Measurements from ENCODE around the gene HIVEP3. TPM values are rescaled to one million over a fixed set of nuclear protein-coding genes. Genes with fewer than 3 reads are reported as not detected.

Gene HIVEP3
- total RNA-seq, 3 donors from 2014 or later: 4.9 to 6.5 (median 6.1) TPM

DNA sequence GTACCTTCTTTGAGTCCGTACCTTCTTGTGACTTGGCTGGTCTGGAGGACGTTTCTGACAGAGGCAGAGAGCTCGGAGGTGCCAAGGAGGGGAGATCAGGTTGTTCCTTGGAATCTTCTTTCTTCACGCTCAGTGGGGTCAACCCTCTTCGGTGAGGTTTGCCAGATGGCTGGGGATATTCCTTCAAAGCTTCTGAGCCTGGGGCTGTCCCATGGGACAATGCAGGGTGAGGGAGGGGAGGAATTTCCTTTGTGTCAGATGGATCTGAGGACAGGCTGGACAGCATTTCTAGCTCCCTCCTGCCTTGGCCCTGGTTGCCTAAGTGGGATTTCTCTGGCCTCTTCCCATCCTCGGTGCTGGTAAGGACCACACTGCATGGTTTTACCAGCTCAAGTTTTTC lies 338.7 kb downstream of the HIVEP3 start:
- TF ChIP-seq, protein P1, sequence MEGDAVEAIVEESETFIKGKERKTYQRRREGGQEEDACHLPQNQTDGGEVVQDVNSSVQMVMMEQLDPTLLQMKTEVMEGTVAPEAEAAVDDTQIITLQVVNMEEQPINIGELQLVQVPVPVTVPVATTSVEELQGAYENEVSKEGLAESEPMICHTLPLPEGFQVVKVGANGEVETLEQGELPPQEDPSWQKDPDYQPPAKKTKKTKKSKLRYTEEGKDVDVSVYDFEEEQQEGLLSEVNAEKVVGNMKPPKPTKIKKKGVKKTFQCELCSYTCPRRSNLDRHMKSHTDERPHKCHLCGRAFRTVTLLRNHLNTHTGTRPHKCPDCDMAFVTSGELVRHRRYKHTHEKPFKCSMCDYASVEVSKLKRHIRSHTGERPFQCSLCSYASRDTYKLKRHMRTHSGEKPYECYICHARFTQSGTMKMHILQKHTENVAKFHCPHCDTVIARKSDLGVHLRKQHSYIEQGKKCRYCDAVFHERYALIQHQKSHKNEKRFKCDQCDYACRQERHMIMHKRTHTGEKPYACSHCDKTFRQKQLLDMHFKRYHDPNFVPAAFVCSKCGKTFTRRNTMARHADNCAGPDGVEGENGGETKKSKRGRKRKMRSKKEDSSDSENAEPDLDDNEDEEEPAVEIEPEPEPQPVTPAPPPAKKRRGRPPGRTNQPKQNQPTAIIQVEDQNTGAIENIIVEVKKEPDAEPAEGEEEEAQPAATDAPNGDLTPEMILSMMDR (IDR thresholded peaks at IDR 0.05): no peak
- Histone ChIP-seq H3K4me3 (no peak overlapping the region), H3K4me1 (ENCODE audit: low read depth) (no peaks in the 10 kb centered on the region), H3K9me3 (no peaks in the 10 kb centered on the region), H3K36me3 (ENCODE audit: low read depth) (no peaks in the 10 kb centered on the region)
- intact Hi-C loops (cut with DNase I, micrococcal nuclease): no loop called here
- DNase-seq (no peak), ATAC-seq (no peak)

DNA sequence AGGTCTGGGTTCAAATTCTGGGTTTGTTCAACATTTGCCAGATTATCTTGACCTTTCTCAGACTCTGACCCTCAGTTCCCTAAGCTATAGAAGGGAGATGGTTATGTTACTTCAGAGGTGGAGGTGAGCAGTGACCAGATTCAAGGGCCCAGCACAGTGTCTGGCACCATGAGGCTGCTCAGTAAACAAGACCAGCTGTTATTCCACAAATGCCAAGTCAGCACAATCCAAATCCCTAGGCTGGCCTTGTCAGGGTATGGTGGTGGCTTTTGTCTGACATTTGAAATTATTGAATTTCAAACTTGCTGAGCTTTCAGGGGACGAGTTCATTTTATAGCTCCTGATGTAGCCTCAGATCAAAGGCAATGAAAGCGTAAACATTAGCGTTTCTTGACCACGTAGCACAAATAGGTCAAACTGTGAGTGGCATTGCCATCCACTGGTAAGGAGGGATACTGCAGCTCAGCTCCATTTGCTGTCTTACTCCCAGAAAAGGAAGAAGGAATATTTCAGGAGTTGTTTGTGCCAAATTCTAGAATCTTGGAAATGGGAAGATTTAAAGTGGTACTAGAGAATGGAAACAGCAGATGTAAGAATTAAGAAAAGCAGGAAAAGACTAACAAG lies 339.9 kb downstream of the HIVEP3 start:
- intact Hi-C loops (cut with DNase I, micrococcal nuclease): no loop called here
- Histone ChIP-seq H3K4me3 (no peak overlapping the region), H3K4me1 (ENCODE audit: low read depth) (peaks cover 6% of the 10 kb centered on the region), H3K36me3 (ENCODE audit: low read depth) (no peaks in the 10 kb centered on the region), H3K9me3 (no peaks in the 10 kb centered on the region)
- ATAC-seq (peak; percentile 64), DNase-seq (peak in 1 of 3 donors; percentile 25)
- TF ChIP-seq, protein P1 (IDR thresholded peaks at IDR 0.05): peak; percentile 44

DNA sequence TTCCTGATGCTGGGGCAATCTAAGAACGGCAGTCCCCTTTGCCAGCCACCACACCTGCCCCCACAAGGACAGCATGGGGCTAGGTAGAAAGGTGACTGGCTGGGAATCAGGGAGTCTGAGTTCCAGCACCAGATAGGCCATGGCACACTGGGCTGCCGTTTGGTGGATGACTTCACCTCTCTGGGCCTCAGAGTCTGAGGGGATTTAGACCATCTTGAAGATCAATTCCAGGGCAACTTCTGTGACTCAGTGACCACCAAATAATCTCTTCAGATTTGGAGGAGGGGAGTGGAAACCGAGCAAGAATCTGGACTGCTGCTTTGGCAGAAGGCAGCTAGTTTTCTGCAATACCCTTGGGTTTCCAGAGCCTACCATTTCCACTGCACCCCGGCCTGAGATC lies 342.1 kb downstream of the HIVEP3 start:
- Histone ChIP-seq H3K36me3 (ENCODE audit: low read depth) (no peaks in the 10 kb centered on the region), H3K4me3 (no peak overlapping the region), H3K9me3 (no peaks in the 10 kb centered on the region), H3K4me1 (ENCODE audit: low read depth) (peaks cover 6% of the 10 kb centered on the region)
- DNase-seq (no peak), ATAC-seq (no peak)
- TF ChIP-seq, protein P1 (IDR thresholded peaks at IDR 0.05): no peak
- intact Hi-C loops (cut with DNase I, micrococcal nuclease): no loop called here

DNA sequence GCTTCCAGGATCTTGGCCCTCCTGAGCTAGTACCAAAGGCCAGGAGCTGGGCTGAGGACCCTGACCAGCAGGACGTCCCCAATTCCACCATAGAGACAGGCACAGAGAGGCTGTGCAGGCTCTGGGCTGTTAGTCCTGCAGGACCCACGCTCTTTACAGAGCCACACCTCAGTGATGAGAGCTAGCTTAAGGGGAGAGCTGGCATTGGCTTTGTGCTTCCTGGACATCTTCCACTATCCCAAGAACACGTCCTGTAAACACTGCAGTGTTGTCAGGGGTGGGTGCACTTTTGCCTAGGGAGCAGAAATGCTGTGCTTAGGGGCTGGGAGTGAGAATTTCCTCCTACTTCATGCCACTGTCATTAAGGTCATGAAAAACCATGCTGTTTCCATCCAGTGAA lies 342.5 kb downstream of the HIVEP3 start:
- Histone ChIP-seq H3K9me3 (no peaks in the 10 kb centered on the region), H3K4me1 (ENCODE audit: low read depth) (peaks cover 6% of the 10 kb centered on the region), H3K36me3 (ENCODE audit: low read depth) (no peaks in the 10 kb centered on the region), H3K4me3 (no peak overlapping the region)
- TF ChIP-seq, protein P1 (IDR thresholded peaks at IDR 0.05): no peak
- no peak for DNase-seq
- intact Hi-C loops (cut with DNase I, micrococcal nuclease): no loop called here
- no peak for ATAC-seq

DNA sequence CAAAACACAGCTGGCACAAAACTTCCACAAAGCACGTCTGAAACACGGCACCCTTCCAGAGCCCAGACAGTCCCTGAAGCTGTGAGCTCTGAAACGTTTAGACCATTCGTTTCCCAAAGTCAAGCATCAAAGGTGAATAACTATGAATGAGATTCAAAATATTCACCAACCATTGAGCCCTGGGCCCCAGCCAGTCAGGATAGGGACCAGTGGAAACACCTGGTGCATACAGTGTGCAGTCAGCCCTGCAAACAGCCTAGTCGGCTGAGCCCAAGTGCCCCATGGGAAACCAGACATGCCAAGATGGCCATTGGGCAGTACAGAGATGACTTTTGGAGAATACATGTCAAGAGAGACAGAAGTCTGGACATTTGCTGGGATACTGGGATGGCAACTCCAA lies 343.9 kb downstream of the HIVEP3 start:
- ATAC-seq: no peak
- DNase-seq: no peak
- H3K4me3 ChIP-seq: no peak overlapping the region
- no peaks in the 10 kb centered on the region for H3K9me3 ChIP-seq
- no peaks in the 10 kb centered on the region for H3K36me3 ChIP-seq (ENCODE audit: low read depth)
- H3K4me1 ChIP-seq (ENCODE audit: low read depth): peaks cover 6% of the 10 kb centered on the region
- intact Hi-C loops (cut with DNase I, micrococcal nuclease): no loop called here
- TF ChIP-seq, protein P1 (IDR thresholded peaks at IDR 0.05): no peak

All from mucosa of descending colon (tissue), 3 donors.